Coronary artery (tissue), 2 donors: ENCODE data around the gene PHLDB2.
"Not testable (repeated sequence)": the region's sequence is repeated elsewhere in the genome, so short reads cannot be mapped to it uniquely, and the experiment has no call there.

Experiments
- DNase-seq: peaks from one replicate; pipeline ENCODE4 v3.0.0-alpha.2; 2017; ENCODE audit warnings: low spot score
- H3K27ac ChIP-seq, 2 donors: fragments of 200-600 bp; sonication (generic); one replicate each; pipeline ENCODE4 v1.5.1; 2016 to 2019
- H3K4me3 ChIP-seq: fragments of 200-600 bp; sonication (generic); 2 replicates; pipeline ENCODE4 v1.5.1; 2016; ENCODE audit warnings: mild to moderate bottlenecking, moderate library complexity
- TF ChIP-seq, protein P1 (sequence below): fragments of 200-600 bp; sonication (generic); IDR thresholded peaks from one replicate; pipeline ENCODE4 v1.5.1; 2019; ENCODE audit warnings: antibody characterized with exemption

Gene PHLDB2

DNA sequence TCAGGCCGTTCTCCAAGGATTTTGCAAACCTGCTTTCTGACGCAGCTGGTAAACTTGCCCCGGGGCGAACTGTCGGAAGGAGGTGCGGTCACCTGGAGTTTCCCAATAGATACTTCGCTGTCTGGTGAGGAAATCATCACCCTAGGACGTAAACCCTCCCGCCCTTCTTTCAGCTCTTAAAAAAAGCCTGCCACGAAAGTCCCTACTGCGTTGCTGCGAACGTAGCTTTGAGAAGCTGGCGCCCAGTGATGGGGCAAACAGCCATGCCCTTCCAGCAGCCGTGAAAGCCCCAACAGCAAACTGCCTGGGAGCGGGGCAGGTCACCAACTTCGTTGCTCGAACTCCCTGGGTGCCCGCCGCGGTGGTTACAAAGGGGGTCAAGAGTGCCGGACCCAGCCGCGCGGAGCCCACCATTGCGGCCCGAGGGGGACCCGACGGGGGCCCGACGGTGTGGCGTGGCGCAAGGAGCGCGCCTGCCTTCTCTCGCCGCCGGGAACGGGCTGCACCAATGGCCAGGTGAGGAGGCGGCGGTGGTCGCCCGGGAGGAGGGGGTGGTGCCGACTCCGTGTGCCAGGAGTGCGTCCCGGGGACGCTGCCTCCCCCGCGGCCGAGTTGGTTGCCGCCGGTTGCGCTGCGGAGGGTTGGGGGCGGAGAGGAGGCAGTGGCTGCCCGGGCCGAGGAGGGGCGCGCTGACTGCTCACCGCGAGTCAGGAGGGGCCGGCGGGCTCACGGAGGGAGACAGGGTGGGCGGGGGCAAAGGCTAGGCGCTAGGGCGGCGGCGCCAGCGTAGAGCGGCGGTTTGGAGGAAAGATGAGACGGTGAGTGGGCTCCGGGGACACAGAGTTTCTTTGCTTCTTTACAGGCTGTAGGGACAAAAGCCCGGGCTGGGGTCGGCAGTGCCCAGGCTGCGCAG is at the start of gene PHLDB2:
PHLDB2 (plus strand) TSS at position 205 of the 913 bp plus-strand sequence. CDS start 24,813 bp downstream, outside the sequence.
- peak; percentile 90 for DNase-seq
- TF ChIP-seq, protein P1, sequence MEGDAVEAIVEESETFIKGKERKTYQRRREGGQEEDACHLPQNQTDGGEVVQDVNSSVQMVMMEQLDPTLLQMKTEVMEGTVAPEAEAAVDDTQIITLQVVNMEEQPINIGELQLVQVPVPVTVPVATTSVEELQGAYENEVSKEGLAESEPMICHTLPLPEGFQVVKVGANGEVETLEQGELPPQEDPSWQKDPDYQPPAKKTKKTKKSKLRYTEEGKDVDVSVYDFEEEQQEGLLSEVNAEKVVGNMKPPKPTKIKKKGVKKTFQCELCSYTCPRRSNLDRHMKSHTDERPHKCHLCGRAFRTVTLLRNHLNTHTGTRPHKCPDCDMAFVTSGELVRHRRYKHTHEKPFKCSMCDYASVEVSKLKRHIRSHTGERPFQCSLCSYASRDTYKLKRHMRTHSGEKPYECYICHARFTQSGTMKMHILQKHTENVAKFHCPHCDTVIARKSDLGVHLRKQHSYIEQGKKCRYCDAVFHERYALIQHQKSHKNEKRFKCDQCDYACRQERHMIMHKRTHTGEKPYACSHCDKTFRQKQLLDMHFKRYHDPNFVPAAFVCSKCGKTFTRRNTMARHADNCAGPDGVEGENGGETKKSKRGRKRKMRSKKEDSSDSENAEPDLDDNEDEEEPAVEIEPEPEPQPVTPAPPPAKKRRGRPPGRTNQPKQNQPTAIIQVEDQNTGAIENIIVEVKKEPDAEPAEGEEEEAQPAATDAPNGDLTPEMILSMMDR = no peak
- H3K4me3 ChIP-seq = peak within 1 kb of the TSS; percentile 89
- H3K27ac ChIP-seq = peak within 1 kb of the TSS; percentile 95 to 99

- no peak overlapping the region for H3K4me3 ChIP-seq
- TF ChIP-seq, protein P1 = no peak
- H3K27ac ChIP-seq = no peak overlapping the region
- DNase-seq = no peak
These were observed 48.2 kb upstream of the PHLDB2 start for GRCh38 chr3:111810909-111811308.

GRCh38 chr3:111811811-111812210 is 47.3 kb upstream of the PHLDB2 start:
- DNase-seq = no peak
- Histone ChIP-seq H3K4me3 (no peak overlapping the region), H3K27ac (no peak overlapping the region)
- TF ChIP-seq, protein P1 = no peak

DNA sequence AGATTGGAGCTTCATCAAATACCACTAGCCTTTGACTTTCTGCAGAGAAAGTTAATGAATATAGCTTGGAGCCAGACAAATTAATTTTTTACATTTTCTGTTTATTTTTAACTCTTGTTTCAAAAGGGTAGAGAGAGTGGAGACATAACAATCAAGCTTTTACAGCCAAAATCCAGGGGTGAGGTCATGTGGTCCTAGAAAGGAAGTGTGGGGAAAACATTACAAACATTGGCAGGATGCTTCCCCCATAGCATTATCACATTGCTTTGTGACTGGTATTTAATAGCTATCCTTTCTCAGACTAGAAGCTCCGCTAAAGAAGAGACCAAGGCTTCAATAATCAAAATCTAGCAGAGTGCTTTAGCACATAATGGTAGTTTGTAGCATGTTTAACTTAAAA is 46.4 kb upstream of the PHLDB2 start:
- TF ChIP-seq, protein P1 = no peak
- Histone ChIP-seq H3K27ac (no peak overlapping the region), H3K4me3 (no peak overlapping the region)
- DNase-seq = no peak

DNA sequence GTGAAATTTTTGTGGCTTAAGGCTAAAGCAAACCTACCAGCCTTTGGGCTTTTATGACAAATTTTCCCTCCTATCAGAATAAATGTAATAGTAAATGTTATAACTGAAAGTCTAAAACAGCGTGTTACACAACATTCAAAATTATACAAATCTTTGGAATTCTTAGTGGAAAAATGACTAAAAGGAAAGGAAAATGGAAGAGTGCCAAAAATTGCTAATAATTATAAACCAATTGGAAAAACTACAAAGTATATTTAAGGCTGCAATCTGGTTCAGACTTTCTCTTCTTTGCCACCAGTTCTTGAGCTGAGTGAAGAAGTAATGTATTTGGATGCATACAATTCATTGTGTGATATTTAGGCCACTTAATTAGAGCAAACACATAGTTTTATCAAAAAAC is 45.6 kb upstream of the PHLDB2 start:
- TF ChIP-seq, protein P1 = no peak
- Histone ChIP-seq H3K4me3 (no peak overlapping the region), H3K27ac (no peak overlapping the region)
- DNase-seq = no peak

DNA sequence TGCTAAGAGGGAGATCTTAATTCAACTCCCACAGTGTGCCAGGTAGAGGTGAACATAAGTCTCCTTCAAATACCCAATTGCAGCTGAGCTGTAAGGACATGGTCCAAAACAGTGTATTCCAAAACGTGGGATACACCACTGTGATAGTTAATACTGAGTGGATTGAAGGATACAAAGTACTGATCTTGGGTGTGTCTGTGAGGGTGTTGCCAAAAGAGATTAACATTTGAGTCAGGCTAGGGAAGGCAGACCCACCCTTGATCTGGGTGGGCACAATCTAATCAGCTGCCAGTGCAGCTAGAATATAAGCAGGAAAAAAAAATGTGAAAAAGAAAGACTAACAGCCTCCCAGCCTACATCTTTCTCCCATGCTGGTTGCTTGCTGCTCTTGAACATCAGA is 45.1 kb upstream of the PHLDB2 start:
- TF ChIP-seq, protein P1 = no peak

DNA sequence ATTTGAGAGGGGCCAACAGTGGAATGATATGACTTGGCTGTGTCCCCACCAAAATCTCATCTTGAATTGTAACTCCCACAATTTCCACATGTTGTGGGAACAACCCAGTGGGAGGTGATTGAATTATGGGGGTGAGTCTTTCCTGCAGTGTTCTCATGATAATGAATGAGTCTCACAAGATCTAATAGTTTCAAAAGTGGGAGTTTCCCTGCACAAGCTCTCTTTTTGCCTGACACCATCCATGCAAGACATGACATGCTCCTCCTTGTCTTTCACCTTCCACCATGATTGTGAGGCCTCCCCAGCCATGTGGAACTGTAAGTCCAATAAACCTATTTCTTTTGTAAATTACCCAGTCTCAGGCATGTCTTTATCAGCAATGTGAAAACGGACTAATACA is 42.3 kb upstream of the PHLDB2 start:
- not testable (repeated sequence) for DNase-seq, H3K4me3 ChIP-seq, H3K27ac ChIP-seq

More for the DNA sequence above, 45.1 kb upstream of the PHLDB2 start:
- Histone ChIP-seq H3K4me3 (no peak overlapping the region), H3K27ac (no peak overlapping the region)
- DNase-seq = no peak
